Fibroblast of lung (primary cell): ENCODE results near the gene JUP. TPM values are rescaled to one million over a fixed set of nuclear protein-coding genes. Genes with fewer than 3 reads are reported as not detected.

ENCODE experiments used
- DNase-seq, 2 donors: peaks; one replicate each; pipeline versions ENCODE4 v3.0.0 to v3.0.0-alpha.2; 2010; ENCODE audit warnings: low read depth in 2 of 2
- H2AFZ ChIP-seq: 2 replicates; pipeline ENCODE4 v1.5.1; 2012; ENCODE audit warnings: low read length, control low read depth, inconsistent platforms
- H3K27ac ChIP-seq: 2 replicates; pipeline ENCODE4 v1.5.1; 2011; ENCODE audit warnings: low read length, control low read depth; ENCODE audit not compliant: insufficient read depth
- H3K27me3 ChIP-seq: 2 replicates; pipeline ENCODE4 v1.5.1; 2011; ENCODE audit warnings: mild to moderate bottlenecking, low read length; ENCODE audit not compliant: control insufficient read depth, insufficient read depth
- H3K36me3 ChIP-seq: 2 replicates; pipeline ENCODE4 v1.5.1; 2011; ENCODE audit warnings: low read length; ENCODE audit not compliant: control insufficient read depth, insufficient read depth
- H3K4me1 ChIP-seq: 2 replicates; pipeline ENCODE4 v1.5.1; 2011; ENCODE audit warnings: low read length; ENCODE audit not compliant: control insufficient read depth, insufficient read depth; ENCODE audit errors: extremely low read depth
- H3K4me2 ChIP-seq: 2 replicates; pipeline ENCODE4 v1.5.1; 2011; ENCODE audit warnings: low read length, control low read depth; ENCODE audit not compliant: insufficient read depth; ENCODE audit errors: extremely low read depth
- H3K4me3 ChIP-seq, 4 experiments: fragments of 200-600 bp in 1 of 4; sonication (generic) in 1 of 4; replicated peaks in 1 of 4; 2 replicates each; pipeline ENCODE4 v1.5.1; 2011 to 2016; ENCODE audit warnings: low read length in 4 of 4, low read depth in 3 of 4, mild to moderate bottlenecking in 3 of 4, control low read depth in 2 of 4, inconsistent platforms in 1 of 4, mixed read lengths in 1 of 4; ENCODE audit not compliant: insufficient read depth in 1 of 4; ENCODE audit errors: control extremely low read depth in 1 of 4
- H3K79me2 ChIP-seq: 2 replicates; pipeline ENCODE4 v1.5.1; 2012; ENCODE audit warnings: mild to moderate bottlenecking, low read length, inconsistent platforms; ENCODE audit not compliant: control insufficient read depth, insufficient read depth
- H3K9ac ChIP-seq: 2 replicates; pipeline ENCODE4 v1.5.1; 2011; ENCODE audit warnings: mild to moderate bottlenecking, low read length, control low read depth; ENCODE audit not compliant: insufficient read depth
- H3K9me3 ChIP-seq: 2 replicates; pipeline ENCODE4 v1.5.1; 2012; ENCODE audit warnings: low read depth, low read length; ENCODE audit not compliant: control insufficient read depth, insufficient read depth
- H4K20me1 ChIP-seq: 2 replicates; pipeline ENCODE4 v1.5.1; 2011; ENCODE audit warnings: low read length; ENCODE audit not compliant: control insufficient read depth, insufficient read depth; ENCODE audit errors: extremely low read depth
- EZH2 ChIP-seq: IDR thresholded peaks from 2 replicates; pipeline ENCODE4 v1.5.1; 2012; ENCODE audit warnings: low read length, control low read depth, mild to moderate bottlenecking; ENCODE audit errors: missing control alignments
- polyA plus RNA-seq, 2 donors: library from polyadenylated mRNA; depleted of rRNA in 1 of 2; stranded (reverse) in 1 of 2; unstranded in 1 of 2; fragments of >200 nt; gene quantifications; 2 replicates each; pipeline ENCODE4 v1.2.1, GENCODE V29; 2011 to 2012; ENCODE audit warnings: missing spikeins in 1 of 2
- total RNA-seq: library from RNA; depleted of rRNA; stranded (reverse); fragments of >200 nt; gene quantifications from 2 replicates; pipeline ENCODE4 v1.2.1, GENCODE V29; 2014
- TF ChIP-seq, protein P1 (sequence below), 2 donors: IDR thresholded peaks in 1 of 2; conservative IDR thresholded peaks in 1 of 2; 1 replicate in 1 of 2; 2 replicates in 1 of 2; pipeline ENCODE4 v1.5.1; 2011 to 2012; ENCODE audit warnings: low read length in 2 of 2, control low read depth in 1 of 2, inconsistent platforms in 1 of 2, low read depth in 1 of 2, mild to moderate bottlenecking in 1 of 2

The JUP gene
- total and polyA plus RNA-seq, 2 donors (not counting 1 experiment from before 2014, with no cell fraction given), result 3.2 to 13.2 TPM

DNA sequence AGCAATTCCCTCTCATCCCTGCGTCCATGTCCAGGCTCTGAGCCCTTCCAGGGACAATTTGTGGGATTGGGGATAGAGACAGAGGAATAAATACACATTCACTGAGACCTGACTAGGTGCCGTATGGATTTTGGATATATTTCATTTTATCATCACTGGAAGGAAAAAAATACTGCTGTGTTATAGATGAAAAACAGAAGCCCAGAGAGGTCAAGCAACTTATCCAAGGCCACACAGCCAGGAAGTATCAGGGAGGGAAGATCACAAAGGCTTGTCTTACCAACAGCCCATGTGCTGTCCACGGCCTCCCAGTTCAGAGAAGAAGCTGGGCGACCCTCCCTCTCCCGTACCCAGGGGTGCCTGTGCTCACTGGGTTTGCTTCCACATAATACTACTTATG, 46.0 kb downstream of the JUP start:
- TF ChIP-seq EZH2, result no peak
- TF ChIP-seq, protein P1, sequence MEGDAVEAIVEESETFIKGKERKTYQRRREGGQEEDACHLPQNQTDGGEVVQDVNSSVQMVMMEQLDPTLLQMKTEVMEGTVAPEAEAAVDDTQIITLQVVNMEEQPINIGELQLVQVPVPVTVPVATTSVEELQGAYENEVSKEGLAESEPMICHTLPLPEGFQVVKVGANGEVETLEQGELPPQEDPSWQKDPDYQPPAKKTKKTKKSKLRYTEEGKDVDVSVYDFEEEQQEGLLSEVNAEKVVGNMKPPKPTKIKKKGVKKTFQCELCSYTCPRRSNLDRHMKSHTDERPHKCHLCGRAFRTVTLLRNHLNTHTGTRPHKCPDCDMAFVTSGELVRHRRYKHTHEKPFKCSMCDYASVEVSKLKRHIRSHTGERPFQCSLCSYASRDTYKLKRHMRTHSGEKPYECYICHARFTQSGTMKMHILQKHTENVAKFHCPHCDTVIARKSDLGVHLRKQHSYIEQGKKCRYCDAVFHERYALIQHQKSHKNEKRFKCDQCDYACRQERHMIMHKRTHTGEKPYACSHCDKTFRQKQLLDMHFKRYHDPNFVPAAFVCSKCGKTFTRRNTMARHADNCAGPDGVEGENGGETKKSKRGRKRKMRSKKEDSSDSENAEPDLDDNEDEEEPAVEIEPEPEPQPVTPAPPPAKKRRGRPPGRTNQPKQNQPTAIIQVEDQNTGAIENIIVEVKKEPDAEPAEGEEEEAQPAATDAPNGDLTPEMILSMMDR (conservative IDR thresholded peaks at IDR 0.05 in 1 of 2, IDR thresholded peaks at IDR 0.05 in 1 of 2; ENCODE audit: low read depth in 1 of 2, low read length in 2 of 2), result no peak
- Histone ChIP-seq H3K4me1 (no peaks in the 10 kb centered on the region), H3K4me3 (no peak overlapping the region), H3K27me3 (peaks cover 18% of the 10 kb centered on the region), H2AFZ (no peak overlapping the region), H3K36me3 (no peaks in the 10 kb centered on the region), H3K27ac (no peak overlapping the region), H3K9ac (no peak overlapping the region), H4K20me1 (no peaks in the 10 kb centered on the region), H3K79me2 (no peaks in the 10 kb centered on the region), H3K9me3 (no peaks in the 10 kb centered on the region), H3K4me2 (no peak overlapping the region)
- DNase-seq, result no peak

- TF ChIP-seq, protein P1 (conservative IDR thresholded peaks at IDR 0.05 in 1 of 2, IDR thresholded peaks at IDR 0.05 in 1 of 2; ENCODE audit: low read depth in 1 of 2, low read length in 2 of 2), result no peak
- TF ChIP-seq EZH2, result no peak
- Histone ChIP-seq H2AFZ (no peak overlapping the region), H3K79me2 (no peaks in the 10 kb centered on the region), H4K20me1 (no peaks in the 10 kb centered on the region), H3K27me3 (peaks cover 23% of the 10 kb centered on the region), H3K4me2 (no peak overlapping the region), H3K9ac (no peak overlapping the region), H3K4me1 (no peaks in the 10 kb centered on the region), H3K36me3 (no peaks in the 10 kb centered on the region), H3K4me3 (no peak overlapping the region), H3K9me3 (no peaks in the 10 kb centered on the region), H3K27ac (no peak overlapping the region)
- DNase-seq, result peak in 1 of 2 donors; percentile 50
These were observed 46.7 kb downstream of the JUP start for GRCh38 chr17:41739661-41740352.

- no peaks in the 10 kb centered on the region for H3K36me3 ChIP-seq
- TF ChIP-seq EZH2, result no peak
- TF ChIP-seq, protein P1 (conservative IDR thresholded peaks at IDR 0.05 in 1 of 2, IDR thresholded peaks at IDR 0.05 in 1 of 2; ENCODE audit: low read depth in 1 of 2, low read length in 2 of 2), result no peak
- no peaks in the 10 kb centered on the region for H3K79me2 ChIP-seq
- H3K4me3 ChIP-seq, result no peak overlapping the region
- peaks cover 34% of the 10 kb centered on the region for H3K27me3 ChIP-seq
- H3K9ac ChIP-seq, result no peak overlapping the region
- no peak overlapping the region for H3K4me2 ChIP-seq
- H3K27ac ChIP-seq, result no peak overlapping the region
- no peaks in the 10 kb centered on the region for H4K20me1 ChIP-seq
- no peaks in the 10 kb centered on the region for H3K9me3 ChIP-seq
- no peaks in the 10 kb centered on the region for H3K4me1 ChIP-seq
- no peak for DNase-seq
- no peak overlapping the region for H2AFZ ChIP-seq
These were observed 47.8 kb downstream of the JUP start for GRCh38 chr17:41738801-41739112.
